GM21360 (cell line): ENCODE results near the gene RAMP1.
"Not testable (repeated sequence)": the region's sequence is repeated elsewhere in the genome, so short reads cannot be mapped to it uniquely, and the experiment has no call there.

ENCODE experiments used
- ATAC-seq: cut with Tn5 transposase; IDR thresholded peaks from one replicate; pipeline ENCODE4 v1.9.1; 2021; ENCODE audit warnings: mild to moderate bottlenecking, moderate library complexity; ENCODE audit not compliant: unreplicated experiment

Gene RAMP1

GRCh38 chr2:237942513-237942899 lies 83.1 kb downstream of the RAMP1 start:
- ATAC-seq: no peak

DNA sequence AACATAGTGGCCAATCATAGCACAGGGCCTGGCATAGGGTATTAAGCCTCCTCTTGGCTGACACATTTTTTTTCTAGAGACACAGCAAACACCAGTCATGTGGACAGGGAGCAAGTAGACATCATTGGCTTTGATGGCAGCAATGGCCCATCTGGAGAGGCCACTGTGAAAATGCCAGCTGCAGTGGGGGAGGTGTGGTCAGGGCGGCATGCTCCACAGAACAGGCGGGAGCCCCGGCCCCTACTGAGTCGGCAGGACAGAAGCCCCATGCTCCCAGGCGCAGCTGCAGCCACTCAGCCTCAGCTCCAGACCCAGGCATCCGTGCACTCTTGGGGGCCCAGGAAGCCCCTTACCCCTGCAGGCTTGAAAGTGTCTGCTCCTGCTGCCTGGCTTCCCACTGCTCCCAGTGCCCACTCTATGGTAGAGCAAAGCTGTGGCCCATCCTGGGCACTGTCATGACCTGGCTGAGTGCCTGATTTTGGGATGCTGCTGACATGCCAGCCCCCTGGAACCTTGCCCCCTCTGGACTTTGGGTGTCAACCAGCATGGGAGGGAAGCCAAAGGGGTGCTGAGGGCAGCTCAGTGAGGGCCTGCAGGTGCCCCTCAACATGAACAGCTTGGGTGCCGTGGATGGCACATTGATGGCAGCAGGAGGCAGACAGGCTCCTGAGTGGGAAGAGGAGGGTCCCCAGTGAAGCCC lies 84.1 kb downstream of the RAMP1 start:
- ATAC-seq: no peak

DNA sequence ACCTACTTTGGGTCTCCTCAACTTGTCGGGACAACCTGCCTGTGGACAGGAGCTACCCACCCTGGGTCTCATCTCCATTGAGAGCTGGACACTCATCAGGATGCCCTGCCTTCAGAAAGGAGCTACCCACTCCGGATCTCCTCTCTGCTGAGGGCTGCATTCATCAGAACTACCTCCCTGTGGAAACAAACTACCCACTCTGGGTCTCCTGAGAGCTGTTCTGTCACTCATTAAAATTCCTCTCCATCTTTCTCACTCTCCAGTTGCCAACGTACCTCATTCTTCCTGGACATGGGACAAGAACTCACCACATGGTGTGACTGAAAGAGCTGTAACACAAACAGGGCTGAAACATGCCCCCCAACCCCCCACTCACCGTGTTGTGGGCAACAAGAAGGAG lies 84.9 kb downstream of the RAMP1 start:
- no peak for ATAC-seq

- ATAC-seq: no peak
Measured at GRCh38 chr2:237946423-237946822, 87.0 kb downstream of the RAMP1 start.

- ATAC-seq: not testable (repeated sequence)
Measured at GRCh38 chr2:237951354-237951753, 91.9 kb downstream of the RAMP1 start.

- no peak for ATAC-seq
Measured at GRCh38 chr2:237951878-237952277, 92.5 kb downstream of the RAMP1 start.

GRCh38 chr2:237952851-237953250 lies 93.4 kb downstream of the RAMP1 start:
- ATAC-seq: no peak

GRCh38 chr2:237955640-237956401 lies 96.4 kb downstream of the RAMP1 start:
- no peak for ATAC-seq

- ATAC-seq: no peak
Measured at GRCh38 chr2:237956402-237956736, 96.9 kb downstream of the RAMP1 start.

- ATAC-seq: no peak
Measured at GRCh38 chr2:237961637-237962036, 102.2 kb downstream of the RAMP1 start.
